Astrocyte (in vitro differentiated cells and primary cell): ENCODE measurements around the gene TNFAIP6.

Source experiments
- EZH2 ChIP-seq: IDR thresholded peaks from 2 replicates; pipeline ENCODE4 v1.6.1; 2012; ENCODE audit warnings: mild to moderate bottlenecking, low read length, inconsistent platforms; ENCODE audit not compliant: insufficient read depth
- TF ChIP-seq, protein P1 (sequence below): IDR thresholded peaks from 2 replicates; pipeline ENCODE4 v1.5.1; 2011; ENCODE audit warnings: low read depth, mild to moderate bottlenecking, inconsistent platforms, low read length, moderate library complexity; ENCODE audit not compliant: insufficient read depth

DNA sequence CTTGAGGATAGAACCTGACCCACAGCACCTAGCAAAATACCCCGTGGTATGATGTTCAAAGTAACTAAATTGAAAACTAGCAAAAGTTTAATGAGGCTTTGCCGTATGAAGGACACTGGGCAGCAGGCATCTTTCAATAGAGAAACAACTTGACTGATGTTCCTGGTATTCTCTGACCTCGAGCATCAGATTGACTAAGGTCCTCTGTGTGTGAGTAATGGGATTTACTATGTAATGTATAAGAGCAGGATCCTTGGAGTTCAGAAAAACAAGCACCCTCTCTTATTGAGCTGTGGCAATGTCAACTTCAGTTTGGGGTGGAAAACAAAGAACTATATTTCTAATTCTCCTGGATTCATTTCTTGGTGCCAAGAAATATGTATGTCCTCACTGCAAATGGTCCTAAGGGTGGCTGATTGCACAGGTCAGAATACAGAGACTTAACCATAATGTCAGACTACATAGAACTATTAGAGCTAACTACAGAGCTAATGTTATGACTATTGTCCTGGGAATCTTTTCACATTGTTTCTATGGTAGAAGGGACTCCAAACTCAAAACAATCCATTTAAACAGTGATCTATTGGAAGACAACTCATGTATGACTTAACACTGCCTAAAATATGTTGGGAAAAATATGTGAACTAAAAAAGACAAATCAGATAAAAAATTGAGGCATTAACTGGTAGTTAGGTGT lies 4.4 kb downstream of the TNFAIP6 start:
- TF ChIP-seq, protein P1, sequence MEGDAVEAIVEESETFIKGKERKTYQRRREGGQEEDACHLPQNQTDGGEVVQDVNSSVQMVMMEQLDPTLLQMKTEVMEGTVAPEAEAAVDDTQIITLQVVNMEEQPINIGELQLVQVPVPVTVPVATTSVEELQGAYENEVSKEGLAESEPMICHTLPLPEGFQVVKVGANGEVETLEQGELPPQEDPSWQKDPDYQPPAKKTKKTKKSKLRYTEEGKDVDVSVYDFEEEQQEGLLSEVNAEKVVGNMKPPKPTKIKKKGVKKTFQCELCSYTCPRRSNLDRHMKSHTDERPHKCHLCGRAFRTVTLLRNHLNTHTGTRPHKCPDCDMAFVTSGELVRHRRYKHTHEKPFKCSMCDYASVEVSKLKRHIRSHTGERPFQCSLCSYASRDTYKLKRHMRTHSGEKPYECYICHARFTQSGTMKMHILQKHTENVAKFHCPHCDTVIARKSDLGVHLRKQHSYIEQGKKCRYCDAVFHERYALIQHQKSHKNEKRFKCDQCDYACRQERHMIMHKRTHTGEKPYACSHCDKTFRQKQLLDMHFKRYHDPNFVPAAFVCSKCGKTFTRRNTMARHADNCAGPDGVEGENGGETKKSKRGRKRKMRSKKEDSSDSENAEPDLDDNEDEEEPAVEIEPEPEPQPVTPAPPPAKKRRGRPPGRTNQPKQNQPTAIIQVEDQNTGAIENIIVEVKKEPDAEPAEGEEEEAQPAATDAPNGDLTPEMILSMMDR: no peak
- TF ChIP-seq EZH2: no peak
